Activated naive CD4-positive, alpha-beta T cell treated with Interleukin-2 at 50 U/mL for 16 hours (primary cell): ENCODE measurements around the gene NSUN2.

ENCODE experiments used
- DNase-seq: peaks from one replicate; pipeline ENCODE4 v3.0.0-alpha.2; 2020

Gene NSUN2

DNA sequence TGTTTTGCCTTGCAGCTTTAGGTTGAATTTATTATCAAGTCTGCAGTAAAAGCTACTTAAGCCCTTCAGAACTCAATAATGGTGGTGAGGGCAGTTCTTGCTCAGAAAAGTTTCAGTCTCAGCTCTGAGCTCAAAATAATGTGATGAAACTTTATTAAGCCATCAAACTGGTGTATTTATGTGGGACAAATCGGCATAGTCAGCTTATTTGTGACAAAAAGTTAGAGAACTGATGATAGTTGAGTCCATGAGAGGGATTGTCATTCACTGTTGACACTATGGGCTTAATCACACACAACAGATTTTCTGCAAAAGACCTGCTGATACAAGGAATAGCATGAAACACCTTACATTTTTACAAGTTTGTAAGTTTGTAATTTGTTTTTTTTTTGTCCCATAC, 9.8 kb upstream of the NSUN2 start:
- DNase-seq = no peak

DNA sequence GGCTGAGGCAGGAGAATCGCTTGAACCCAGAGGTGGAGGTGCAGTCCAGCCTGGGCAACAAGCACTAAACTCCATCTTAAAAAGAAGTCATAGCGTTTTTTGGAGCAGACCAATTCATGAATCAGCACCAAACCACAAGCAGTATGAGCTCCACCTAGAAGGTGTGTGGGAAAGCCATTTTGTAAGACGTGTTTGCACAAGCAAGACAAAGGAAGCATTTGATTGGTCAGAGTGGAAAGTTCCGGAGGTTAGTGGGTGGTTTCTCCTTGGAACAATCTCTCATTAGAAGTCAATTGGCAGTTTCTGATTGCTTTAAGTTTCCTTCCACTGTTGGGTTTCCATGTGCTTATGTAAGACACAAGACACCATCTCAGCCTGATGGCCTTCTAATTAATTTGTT, 5.4 kb upstream of the NSUN2 start:
- DNase-seq = no peak

DNA sequence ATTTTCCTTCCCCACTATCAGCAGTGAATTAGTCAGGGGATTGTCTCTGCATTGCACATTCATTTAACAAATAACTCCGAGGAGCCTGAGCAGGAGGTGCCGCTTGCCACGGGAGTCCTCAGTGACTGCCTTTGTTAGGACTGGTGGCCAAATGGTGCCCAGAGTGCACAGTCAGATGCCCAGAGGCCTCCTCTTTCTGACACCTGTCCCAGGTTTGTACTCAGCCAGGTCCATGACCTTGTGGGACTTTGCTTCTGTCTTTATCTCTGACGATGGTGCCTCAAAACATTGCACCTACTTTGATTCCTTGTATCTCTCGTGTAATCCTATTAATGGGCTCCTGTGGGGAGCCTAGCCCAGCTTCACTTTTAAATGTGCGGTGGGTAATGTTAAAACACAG, 4.7 kb upstream of the NSUN2 start:
- DNase-seq = no peak

DNA sequence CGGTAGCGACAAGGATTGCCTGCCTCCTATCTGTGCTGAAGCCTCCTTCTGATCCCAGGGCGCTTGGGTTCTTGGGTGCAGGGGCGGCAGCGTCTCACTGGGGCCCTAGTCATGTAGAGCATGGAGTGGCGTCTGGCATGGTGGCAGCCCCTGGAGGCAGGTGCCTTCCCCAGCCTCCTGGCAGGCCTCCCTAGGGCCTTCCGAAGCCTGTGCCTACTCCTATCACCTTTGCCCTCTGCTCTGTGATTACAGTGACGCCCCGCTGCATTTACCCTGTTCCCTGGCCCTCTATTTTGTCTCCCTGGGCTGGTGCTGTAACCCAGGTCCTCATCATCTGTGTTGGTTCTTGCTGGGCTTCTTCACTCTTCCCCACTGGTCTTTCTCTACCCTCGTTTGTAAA, 4.2 kb upstream of the NSUN2 start:
- DNase-seq = no peak

DNA sequence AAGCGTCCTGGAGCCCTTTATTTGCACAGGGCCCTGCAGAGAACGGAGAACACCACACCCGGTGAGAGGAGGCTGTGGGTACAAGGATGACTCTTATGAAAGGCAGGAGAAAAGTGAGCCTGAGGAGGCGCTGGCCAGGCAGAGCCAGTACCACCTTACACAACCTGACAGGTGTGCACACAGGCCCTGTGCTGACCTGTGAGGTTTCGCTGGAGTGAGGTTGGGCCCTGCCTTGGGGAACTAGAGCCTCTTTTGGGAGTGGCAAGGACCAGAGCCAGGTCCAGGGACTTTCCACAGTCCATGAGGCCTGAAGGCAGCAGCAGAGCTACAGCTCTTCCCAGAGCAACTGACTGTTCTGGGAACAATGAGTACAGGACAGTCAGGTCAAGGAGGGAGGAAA, 3.4 kb upstream of the NSUN2 start:
- DNase-seq = no peak

DNA sequence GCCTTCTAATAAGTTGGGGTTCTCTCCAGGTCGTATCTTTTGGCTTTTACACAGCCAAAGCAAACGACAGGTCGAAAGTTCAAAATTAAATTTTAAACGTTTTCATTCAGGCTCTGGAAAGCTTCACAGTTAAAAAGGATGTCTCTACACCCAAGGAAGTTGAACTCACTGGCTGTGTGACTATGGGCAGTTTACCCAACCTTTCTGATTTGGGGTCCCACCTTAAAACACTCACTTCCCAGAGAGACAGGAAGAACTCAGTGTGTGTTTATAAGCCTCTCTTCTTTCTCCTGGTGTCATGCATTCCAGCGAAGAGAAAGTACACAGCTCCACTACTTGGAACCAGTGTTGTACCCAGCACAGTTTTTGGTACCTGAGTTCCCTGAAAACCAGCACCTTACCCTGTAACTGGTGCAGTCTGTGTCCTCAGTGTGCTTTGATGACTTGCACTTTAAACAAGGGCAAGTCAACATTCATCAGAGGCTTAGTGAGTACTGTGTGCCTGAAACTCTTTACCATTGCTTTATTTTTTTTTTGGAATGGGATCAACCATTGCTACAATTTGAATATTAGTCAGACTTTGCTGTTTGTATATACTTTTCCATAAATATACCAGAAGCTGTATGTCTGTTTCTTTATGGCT, 2.1 kb upstream of the NSUN2 start:
- no peak for DNase-seq

DNA sequence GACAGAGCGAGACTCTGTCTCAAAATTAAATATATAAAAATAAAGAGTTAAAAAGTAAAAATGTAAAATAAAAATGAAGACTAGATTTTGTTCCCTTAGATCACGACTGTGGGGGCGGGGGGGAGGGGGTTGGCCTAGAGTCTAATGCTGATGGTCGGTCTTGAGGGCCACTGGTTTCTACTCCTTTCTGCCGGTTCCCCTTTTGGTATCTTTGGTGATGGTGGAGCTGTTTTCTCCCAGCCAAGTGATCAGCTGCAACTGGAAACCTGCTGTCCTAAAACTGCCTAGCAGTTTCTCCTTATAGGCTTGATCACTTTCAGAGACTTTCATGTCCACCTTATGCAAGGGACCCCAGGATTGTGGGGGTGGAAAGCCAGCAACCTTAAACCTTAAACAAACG, 1.5 kb upstream of the NSUN2 start:
- no peak for DNase-seq

DNA sequence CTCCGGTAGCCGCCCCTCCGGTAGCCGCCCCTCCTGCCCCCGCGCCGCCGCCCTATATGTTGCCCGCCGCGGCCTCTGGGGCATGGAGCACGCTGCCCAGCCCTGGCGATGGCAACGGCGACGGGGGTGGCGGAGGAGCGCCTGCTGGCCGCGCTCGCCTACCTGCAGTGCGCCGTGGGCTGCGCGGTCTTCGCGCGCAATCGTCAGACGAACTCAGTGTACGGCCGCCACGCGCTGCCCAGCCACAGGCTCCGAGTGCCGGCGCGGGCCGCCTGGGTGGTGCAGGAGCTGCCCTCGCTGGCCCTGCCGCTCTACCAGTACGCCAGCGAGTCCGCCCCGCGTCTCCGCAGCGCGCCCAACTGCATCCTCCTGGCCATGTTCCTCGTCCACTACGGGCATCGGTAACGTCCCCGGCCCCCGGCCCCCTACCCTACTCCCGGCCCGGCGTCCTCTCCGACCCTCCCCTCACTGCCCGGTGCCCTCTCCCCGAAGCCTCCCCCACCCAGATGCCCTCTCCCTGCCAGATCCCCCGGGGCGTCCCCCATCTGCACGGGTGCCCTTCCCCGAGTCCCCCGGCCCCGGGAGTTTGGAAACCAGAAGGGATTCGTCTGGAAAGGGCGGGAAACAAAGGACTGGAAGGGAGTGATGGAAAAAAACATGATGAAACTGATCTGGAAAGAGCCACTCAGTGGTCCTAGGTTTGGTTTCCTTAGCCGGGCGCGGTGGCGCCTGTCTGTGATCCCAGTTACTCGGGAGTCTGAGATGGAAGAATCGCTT, 813 bp upstream of the NSUN2 start:
- no peak for DNase-seq

DNA sequence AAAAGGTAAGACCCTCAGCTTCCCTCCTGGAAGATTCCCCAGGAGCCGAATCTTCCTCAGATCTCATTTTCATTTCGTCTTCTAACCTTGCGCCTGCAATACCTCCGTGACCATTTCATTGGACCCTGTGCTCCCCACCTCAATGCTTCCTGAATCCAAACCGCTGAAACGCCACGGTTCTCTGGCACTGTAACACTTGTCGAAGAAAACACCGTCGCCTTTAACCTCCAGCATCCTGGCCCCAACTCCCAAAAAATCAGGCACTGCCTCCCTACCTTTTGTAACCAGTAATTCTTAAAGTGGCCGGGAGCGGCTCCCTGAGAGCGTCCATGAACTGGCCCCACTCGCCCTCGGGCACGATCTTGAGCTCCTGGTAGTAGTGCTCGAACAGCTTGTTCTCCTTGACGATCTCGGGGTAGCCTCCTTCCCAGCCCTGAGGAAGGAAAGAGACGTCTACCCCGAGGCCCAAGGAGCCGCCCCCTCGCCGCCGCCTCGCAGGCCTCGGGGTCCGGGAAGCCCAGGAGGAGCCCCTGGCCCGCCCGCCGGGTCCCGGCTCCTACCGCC, 438 bp downstream of the NSUN2 start:
- DNase-seq = no peak

DNA sequence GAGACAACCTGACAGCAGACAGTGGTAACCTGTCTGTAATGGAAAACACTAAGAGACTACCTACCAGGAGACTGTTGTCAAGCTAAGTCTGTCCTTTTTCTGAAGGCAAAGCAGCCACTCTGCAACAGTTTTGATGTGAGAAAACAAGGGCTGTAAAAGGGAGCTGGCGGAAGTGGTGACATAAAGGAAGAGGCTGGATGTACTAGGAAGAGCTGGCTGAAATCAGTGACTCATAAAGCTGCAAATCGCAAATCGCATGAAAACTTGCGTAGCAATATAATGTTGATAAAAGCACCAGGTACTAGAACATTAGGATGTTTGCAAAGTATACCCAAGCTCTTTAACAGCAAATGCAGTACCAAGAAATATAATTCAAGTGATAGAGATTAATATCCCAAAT, 1.4 kb downstream of the NSUN2 start:
- DNase-seq = no peak

DNA sequence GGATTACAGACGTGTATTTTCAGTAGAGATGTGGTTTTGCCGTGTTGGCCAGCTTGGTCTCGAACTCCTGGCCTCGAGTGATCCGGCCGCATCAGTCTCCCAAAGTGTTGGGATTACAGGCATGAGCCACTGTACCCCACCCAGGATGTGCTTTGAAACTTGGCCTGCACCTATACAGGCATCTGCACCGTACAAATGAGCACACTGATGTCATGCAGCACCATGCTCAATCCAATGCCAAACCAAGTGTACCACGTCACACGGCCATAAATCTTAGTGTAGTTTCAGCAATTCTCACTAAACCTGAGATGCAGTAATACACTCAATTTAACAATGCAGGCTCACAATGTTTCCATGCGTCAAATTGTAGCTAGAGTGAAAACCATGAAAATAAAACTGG, 6.3 kb downstream of the NSUN2 start:
- DNase-seq = no peak

DNA sequence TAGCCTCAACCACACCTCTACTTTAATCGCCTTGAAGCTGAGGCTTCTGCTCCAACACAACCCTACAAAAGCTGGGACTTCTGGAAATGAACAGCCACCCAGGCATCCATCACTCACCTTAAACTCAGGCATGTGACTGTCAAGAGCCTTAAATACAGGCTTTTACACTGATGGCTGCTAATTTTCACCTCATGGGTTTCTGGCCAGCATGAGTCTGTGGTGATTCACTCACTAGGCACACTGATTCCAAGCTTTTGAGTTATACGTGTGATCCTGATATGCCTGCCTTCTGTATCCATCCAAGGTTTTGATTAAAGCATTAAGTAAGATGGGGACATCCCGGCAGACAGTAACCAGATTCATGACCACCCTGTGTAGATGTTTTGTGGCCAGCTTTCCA, 8.9 kb downstream of the NSUN2 start:
- DNase-seq = no peak

DNA sequence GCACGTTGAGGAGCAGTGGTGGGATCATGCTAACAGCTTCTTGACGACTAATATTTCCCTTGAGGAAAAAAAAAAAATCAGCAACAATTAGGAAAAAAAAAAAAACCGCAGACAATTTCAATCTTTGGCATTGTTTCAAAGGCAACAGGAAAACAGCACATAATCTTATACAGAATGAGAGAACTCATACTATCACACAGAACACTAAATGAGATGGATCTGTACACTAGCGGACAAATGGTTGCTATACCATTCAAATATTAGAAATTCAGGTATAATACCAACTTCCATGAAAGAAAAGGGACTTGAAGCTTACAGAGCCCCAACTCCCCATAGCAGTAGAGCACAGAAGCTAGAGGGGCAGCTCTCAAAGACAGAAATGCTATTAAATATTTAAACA, 9.6 kb downstream of the NSUN2 start:
- DNase-seq = no peak

DNA sequence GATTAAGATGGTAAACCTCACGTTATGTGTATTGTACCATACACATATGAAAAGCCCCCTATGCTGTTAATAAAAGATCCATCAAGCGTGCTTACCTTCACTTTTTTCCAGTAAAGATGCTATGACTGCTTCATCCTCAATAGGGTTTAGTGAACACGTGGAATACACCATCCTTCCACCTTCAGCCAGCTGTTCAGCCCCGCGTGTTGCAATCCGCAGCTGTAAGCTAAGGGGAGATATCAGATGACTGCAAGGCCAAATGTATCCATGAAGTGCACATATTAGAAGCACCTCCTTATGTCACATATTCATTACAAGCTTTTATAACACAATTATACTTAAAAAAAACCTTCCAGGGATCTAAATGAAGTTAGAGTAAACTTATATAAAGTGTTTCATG, 16.2 kb downstream of the NSUN2 start:
- DNase-seq = no peak

DNA sequence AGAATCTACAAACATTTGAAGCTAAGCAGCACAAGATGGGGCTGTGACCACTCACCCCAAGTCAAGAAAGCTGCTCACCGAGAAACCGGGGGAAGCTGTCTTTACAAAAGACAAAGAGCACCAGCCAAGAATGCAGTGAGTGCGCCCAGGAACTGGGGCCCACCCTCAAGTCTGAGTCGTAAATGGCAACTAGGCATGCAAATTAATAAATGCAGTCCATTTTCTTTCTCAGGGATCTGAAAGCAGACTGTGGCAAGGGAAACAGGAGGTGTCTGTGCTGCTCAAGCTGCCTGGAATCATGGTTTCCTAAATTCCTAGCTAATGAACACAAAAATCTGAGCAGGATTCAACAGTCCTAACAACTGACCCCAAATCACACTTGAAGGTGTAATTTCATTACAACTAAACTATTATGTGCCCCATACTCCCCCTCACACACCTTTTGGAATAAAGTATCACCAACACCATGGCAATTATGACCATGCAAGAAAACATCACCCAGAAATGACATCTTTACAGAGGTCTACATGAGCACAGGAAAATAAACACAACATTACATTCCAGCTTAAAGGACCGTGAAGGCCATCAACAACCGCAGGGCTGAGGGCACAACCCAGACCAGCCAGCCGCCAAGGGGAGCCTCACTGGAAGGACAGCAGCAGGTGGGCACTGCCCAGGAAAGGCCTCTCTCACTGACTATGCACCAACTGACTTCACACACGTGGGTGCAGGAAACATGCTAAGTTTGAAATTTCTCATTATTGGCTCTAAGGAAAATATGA, 17.6 kb downstream of the NSUN2 start:
- DNase-seq = no peak

DNA sequence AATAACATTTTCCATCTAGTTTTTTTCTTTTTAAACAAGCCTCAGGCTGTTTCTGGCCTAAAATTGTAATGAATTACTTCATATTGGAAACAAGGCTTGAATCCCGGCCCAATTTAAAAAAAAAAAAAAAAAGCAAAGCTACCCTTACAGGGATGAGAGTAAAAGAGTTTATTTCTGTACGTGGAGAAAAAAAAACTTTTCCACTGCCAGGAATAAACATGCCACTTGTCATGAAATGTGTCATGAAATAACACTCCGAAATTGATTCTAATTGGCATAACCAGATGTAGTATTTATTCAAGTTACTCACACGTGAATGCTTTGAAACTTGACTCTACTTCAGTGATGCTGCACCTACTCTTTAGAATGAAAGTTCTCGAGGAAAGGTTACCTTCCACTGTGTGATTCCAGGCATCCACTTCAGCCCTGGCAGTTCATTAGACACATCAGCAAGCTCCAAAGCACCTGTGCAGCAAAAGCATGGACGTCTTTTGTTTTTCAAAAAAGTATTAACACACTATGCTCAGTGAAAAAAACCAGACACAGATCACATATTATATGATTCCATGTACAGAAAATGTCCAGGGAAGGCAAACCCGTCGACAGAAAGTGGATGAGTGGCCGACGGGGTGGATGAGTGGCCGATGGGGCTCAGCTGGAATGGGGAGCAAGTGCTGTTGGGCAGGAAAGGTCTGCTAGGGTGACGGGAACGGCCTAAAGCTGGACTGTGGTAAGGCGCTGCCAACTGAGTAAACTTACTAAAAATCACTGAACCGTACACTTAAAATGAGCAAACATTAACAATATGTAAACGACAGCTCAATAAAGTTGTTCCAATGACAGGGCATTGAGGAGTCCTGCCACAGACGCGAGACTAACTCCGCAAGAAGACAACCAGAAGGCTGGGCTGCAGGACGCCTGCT, 21.2 kb downstream of the NSUN2 start:
- no peak for DNase-seq

DNA sequence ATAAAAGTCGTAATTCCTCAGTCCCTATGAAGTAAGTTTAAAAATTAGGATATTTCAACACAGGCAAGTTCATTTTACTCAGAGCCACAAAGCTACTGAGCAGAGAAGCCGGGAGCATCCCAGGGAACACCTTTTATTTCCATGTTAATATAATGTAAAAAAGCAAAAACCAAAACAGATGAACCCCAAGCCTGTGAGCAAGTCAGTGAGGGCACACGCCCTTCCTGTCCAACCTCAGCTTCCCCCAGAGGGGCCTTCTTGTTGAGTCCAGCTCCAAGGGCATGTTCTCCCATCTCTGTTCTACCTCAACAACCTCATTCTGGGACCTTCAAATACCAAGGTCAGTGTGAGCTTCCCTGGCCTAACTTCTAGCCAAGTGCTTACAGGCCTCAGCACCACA, 24.8 kb downstream of the NSUN2 start:
- DNase-seq = no peak

DNA sequence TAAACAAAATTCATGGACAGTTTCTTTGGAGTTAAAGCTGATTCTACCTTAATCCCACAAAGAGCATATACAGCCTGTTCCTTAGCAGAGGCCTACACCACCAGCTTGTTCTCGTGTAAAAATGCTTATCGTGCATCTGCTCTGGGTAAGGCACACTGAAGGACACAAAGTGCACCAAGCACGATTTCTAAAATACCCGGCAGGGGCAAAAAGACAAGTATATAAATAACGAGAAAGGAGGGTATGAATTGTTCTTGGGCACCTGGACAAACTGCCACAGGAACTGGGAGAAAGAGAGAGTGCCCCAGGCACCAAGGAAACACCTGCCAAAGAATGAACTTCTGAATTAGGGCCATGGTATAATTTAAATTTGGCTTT, 25.3 kb downstream of the NSUN2 start:
- DNase-seq = no peak

DNA sequence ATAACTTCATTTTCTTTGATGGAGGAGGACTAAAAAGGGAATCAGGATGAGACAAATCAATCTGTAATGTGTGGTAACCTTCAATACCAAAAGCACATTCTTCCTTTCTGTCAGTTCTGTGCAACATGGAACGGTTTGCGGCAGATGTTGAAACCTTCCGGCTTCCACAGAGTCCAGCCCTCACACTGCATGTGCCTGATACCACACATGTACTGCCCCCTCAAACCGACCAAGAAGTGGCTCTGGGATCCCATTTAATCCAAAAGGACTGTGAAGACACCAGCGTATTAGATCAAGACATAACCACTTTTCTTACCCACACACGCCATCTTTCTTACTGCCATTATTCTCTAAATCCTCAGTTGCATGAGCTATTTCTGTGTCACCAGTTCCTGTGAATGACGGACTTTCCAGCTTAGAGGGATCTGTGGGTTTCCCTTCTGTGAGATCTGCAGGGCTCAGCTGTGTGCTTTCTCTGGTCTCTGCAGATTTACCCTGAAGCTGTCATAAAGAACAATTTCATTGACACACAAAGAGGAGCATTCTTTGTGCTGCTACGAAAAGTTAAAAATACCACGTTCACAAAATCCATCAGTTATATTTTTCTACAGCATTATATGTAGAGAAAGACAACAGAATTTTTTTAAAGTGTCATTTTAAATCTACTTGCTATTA, 25.8 kb downstream of the NSUN2 start:
- DNase-seq = no peak

DNA sequence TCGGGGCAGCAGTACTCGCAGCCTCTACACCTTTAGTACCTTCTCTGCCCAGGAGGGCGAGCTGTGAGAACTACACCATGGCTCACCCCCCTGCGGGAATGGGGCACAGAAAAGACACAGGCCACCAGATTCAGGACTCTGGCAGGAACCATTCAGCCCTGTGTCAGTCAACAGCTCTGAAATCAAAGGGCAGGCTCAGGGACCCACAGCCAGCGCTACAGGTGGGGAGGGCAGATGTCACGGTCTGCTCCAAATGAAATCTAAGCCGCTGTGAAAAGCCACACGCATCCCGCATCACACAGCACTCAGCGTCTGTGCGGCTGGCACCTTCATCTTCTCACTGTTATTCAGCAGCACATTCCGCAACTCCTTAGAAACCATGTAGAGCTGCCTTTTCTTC, 27.9 kb downstream of the NSUN2 start:
- no peak for DNase-seq

DNA sequence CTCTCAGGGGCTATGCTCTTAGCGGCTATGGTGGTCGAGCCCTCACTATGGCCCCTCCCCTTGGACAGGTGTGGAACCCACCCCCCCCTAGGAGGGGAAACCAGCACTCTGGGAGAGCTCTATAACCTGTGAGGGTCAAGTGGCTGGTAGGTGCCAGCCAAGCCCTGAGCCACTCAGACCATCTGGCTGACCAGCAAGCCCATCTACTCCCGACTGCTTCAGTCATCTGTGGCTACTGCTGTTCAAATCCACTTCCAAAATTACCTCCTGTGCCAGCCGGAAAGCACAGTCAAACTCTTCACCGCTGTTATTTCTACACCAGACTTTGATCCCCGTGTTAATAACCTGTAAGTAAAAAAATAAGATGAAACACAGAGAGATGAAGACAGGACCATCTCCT, 28.5 kb downstream of the NSUN2 start:
- DNase-seq = no peak

DNA sequence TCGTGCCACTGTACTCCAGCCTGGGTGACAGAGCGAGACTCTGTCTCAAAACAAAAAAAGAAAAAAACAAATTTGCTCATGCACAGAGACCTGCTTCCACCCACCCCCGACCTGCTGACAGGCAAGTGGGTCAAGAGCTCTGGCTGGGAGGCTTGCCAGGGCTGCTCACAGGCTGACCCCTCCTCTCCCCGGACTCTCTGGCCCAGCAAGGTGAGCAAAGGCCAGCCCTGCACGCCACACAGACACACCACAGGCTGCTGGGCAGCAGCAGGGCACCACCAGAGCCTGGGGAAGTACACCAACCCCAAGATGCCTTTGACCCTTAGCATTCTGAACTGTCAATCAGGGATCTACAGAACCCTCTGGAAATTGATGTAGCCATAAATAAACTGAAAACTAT, 29.2 kb downstream of the NSUN2 start:
- no peak for DNase-seq
